SJSA1 (cell line): Measurements from ENCODE around the gene CTNNA3. TPM values are rescaled to one million over a fixed set of nuclear protein-coding genes. Genes with fewer than 3 reads are reported as not detected.

ENCODE experiments used
- DNase-seq, 2 experiments: peaks; one replicate each; pipeline ENCODE4 v3.0.0-alpha.2; 2015 to 2020; ENCODE audit warnings: low spot score in 2 of 2, low read depth in 1 of 2
- H3K27ac ChIP-seq: fragments of 250-450 bp; sonication (Bioruptor Pico); 2 replicates; pipeline ENCODE4 v1.5.1; 2020; ENCODE audit warnings: mild to moderate bottlenecking, moderate library complexity
- H3K27me3 ChIP-seq: fragments of 250-450 bp; sonication (Bioruptor Pico); replicated peaks from 2 replicates; pipeline ENCODE4 v1.5.1; 2020; ENCODE audit warnings: mild to moderate bottlenecking, moderate library complexity
- H3K36me3 ChIP-seq: fragments of 250-450 bp; sonication (Bioruptor Pico); 2 replicates; pipeline ENCODE4 v1.5.1; 2020; ENCODE audit warnings: mild to moderate bottlenecking
- H3K4me1 ChIP-seq: fragments of 250-450 bp; sonication (Bioruptor Pico); replicated peaks from 2 replicates; pipeline ENCODE4 v1.6.1; 2021; ENCODE audit warnings: mild to moderate bottlenecking
- H3K4me3 ChIP-seq: fragments of 250-450 bp; sonication (Bioruptor Pico); 2 replicates; pipeline ENCODE4 v1.5.1; 2020; ENCODE audit warnings: mild to moderate bottlenecking
- H3K9me3 ChIP-seq: fragments of 250-450 bp; sonication (Bioruptor Pico); replicated peaks from 2 replicates; pipeline ENCODE4 v1.5.1; 2020; ENCODE audit warnings: mild to moderate bottlenecking
- total RNA-seq: library from RNA; depleted of rRNA; stranded (reverse); fragments of >200 nt; shearing (Covaris generic); gene quantifications from 2 replicates; pipeline ENCODE4 v1.2.3, GENCODE V29; 2014

CTNNA3 gene
- total RNA-seq, 1 experiment from 2014 or later = 0.18 TPM

GRCh38 chr10:66513504-66513903, 1182.5 kb downstream of the CTNNA3 start:
- DNase-seq = no peak
- no peak overlapping the region for H3K27ac ChIP-seq
- no peaks in the 10 kb centered on the region for H3K27me3 ChIP-seq
- peaks cover 3% of the 10 kb centered on the region; the same call in 1 of the 2 replicates for H3K9me3 ChIP-seq
- no peaks in the 10 kb centered on the region for H3K36me3 ChIP-seq
- H3K4me1 ChIP-seq = no peaks in the 10 kb centered on the region
- no peak overlapping the region for H3K4me3 ChIP-seq

- Histone ChIP-seq H3K9me3 (no peaks in the 10 kb centered on the region), H3K27me3 (no peaks in the 10 kb centered on the region), H3K27ac (no peak overlapping the region), H3K36me3 (no peaks in the 10 kb centered on the region), H3K4me1 (no peaks in the 10 kb centered on the region), H3K4me3 (no peak overlapping the region)
- DNase-seq = no peak
Measured at GRCh38 chr10:66505003-66505657, 1190.9 kb downstream of the CTNNA3 start.

GRCh38 chr10:66501356-66501755, 1194.6 kb downstream of the CTNNA3 start:
- no peak overlapping the region for H3K4me3 ChIP-seq
- no peaks in the 10 kb centered on the region for H3K4me1 ChIP-seq
- no peaks in the 10 kb centered on the region for H3K27me3 ChIP-seq
- H3K36me3 ChIP-seq = no peaks in the 10 kb centered on the region
- no peaks in the 10 kb centered on the region for H3K9me3 ChIP-seq
- no peak overlapping the region for H3K27ac ChIP-seq
- no peak for DNase-seq

GRCh38 chr10:66483966-66484365, 1212.0 kb downstream of the CTNNA3 start:
- H3K36me3 ChIP-seq = no peaks in the 10 kb centered on the region
- no peak overlapping the region for H3K27ac ChIP-seq
- no peaks in the 10 kb centered on the region for H3K4me1 ChIP-seq
- H3K4me3 ChIP-seq = no peak overlapping the region
- no peaks in the 10 kb centered on the region for H3K9me3 ChIP-seq
- no peak for DNase-seq
- H3K27me3 ChIP-seq = no peaks in the 10 kb centered on the region

- Histone ChIP-seq H3K36me3 (no peaks in the 10 kb centered on the region), H3K4me3 (no peak overlapping the region), H3K4me1 (no peaks in the 10 kb centered on the region), H3K27ac (no peak overlapping the region), H3K9me3 (no peaks in the 10 kb centered on the region), H3K27me3 (no peaks in the 10 kb centered on the region)
- no peak for DNase-seq
Measured at GRCh38 chr10:66472156-66472555, 1223.8 kb downstream of the CTNNA3 start.

- Histone ChIP-seq H3K36me3 (no peaks in the 10 kb centered on the region), H3K4me1 (no peaks in the 10 kb centered on the region), H3K27ac (no peak overlapping the region), H3K4me3 (no peak overlapping the region), H3K9me3 (no peaks in the 10 kb centered on the region), H3K27me3 (no peaks in the 10 kb centered on the region)
- no peak for DNase-seq
Measured at GRCh38 chr10:66467042-66467441, 1229.0 kb downstream of the CTNNA3 start.

GRCh38 chr10:66466622-66467021, 1229.4 kb downstream of the CTNNA3 start:
- H3K27ac ChIP-seq = no peak overlapping the region
- no peaks in the 10 kb centered on the region for H3K36me3 ChIP-seq
- no peaks in the 10 kb centered on the region for H3K27me3 ChIP-seq
- no peaks in the 10 kb centered on the region for H3K9me3 ChIP-seq
- no peak for DNase-seq
- no peaks in the 10 kb centered on the region for H3K4me1 ChIP-seq
- no peak overlapping the region for H3K4me3 ChIP-seq

- no peak overlapping the region for H3K4me3 ChIP-seq
- no peak overlapping the region for H3K27ac ChIP-seq
- no peaks in the 10 kb centered on the region for H3K4me1 ChIP-seq
- no peaks in the 10 kb centered on the region for H3K36me3 ChIP-seq
- no peaks in the 10 kb centered on the region for H3K9me3 ChIP-seq
- no peak for DNase-seq
- no peaks in the 10 kb centered on the region for H3K27me3 ChIP-seq
Measured at GRCh38 chr10:66463611-66464010, 1232.4 kb downstream of the CTNNA3 start.

- DNase-seq = no peak
- Histone ChIP-seq H3K9me3 (no peaks in the 10 kb centered on the region), H3K27ac (no peak overlapping the region), H3K4me1 (no peaks in the 10 kb centered on the region), H3K27me3 (no peaks in the 10 kb centered on the region), H3K36me3 (no peaks in the 10 kb centered on the region), H3K4me3 (no peak overlapping the region)
Measured at GRCh38 chr10:66457629-66458028, 1238.4 kb downstream of the CTNNA3 start.

- H3K36me3 ChIP-seq = no peaks in the 10 kb centered on the region
- DNase-seq = no peak
- no peaks in the 10 kb centered on the region for H3K27me3 ChIP-seq
- no peaks in the 10 kb centered on the region for H3K9me3 ChIP-seq
- no peak overlapping the region for H3K27ac ChIP-seq
- no peaks in the 10 kb centered on the region for H3K4me1 ChIP-seq
- H3K4me3 ChIP-seq = no peak overlapping the region
Measured at GRCh38 chr10:66455304-66455703, 1240.7 kb downstream of the CTNNA3 start.

GRCh38 chr10:66440568-66440967, 1255.4 kb downstream of the CTNNA3 start:
- no peak overlapping the region for H3K4me3 ChIP-seq
- H3K4me1 ChIP-seq = no peaks in the 10 kb centered on the region
- no peaks in the 10 kb centered on the region for H3K9me3 ChIP-seq
- DNase-seq = no peak
- H3K36me3 ChIP-seq = no peaks in the 10 kb centered on the region
- H3K27me3 ChIP-seq = no peaks in the 10 kb centered on the region
- H3K27ac ChIP-seq = no peak overlapping the region

GRCh38 chr10:66414943-66415342, 1281.1 kb downstream of the CTNNA3 start:
- Histone ChIP-seq H3K4me3 (no peak overlapping the region), H3K27ac (no peak overlapping the region), H3K9me3 (0 out of 2 replicates have a peak, but pooled peaks cover 4% of the 10 kb centered on the region), H3K4me1 (no peaks in the 10 kb centered on the region), H3K36me3 (no peaks in the 10 kb centered on the region), H3K27me3 (no peaks in the 10 kb centered on the region)
- no peak for DNase-seq

GRCh38 chr10:66405566-66405965, 1290.4 kb downstream of the CTNNA3 start:
- H3K27me3 ChIP-seq = no peaks in the 10 kb centered on the region
- H3K36me3 ChIP-seq = no peaks in the 10 kb centered on the region
- 0 out of 2 replicates have a peak, but pooled peaks cover 3% of the 10 kb centered on the region for H3K9me3 ChIP-seq
- no peak overlapping the region for H3K4me3 ChIP-seq
- DNase-seq = no peak
- H3K27ac ChIP-seq = no peak overlapping the region
- no peaks in the 10 kb centered on the region for H3K4me1 ChIP-seq

GRCh38 chr10:66398669-66399068, 1297.3 kb downstream of the CTNNA3 start:
- no peaks in the 10 kb centered on the region for H3K9me3 ChIP-seq
- no peak overlapping the region for H3K4me3 ChIP-seq
- H3K27me3 ChIP-seq = no peaks in the 10 kb centered on the region
- no peaks in the 10 kb centered on the region for H3K36me3 ChIP-seq
- H3K4me1 ChIP-seq = no peaks in the 10 kb centered on the region
- DNase-seq = no peak
- no peak overlapping the region for H3K27ac ChIP-seq
